ENCODE data around the gene NPEPL1.

The NPEPL1 gene

GRCh38 chr20:58668901-58669286 lies 23.7 kb upstream of the NPEPL1 start:
- no peaks in the 10 kb centered on the region for H3K27me3 Mint-ChIP-seq (ENCODE audit: low read depth)
- H3K4me3 Mint-ChIP-seq, result no peak overlapping the region
- H3K4me1 Mint-ChIP-seq, result peaks cover 31% of the 10 kb centered on the region
- no peak overlapping the region for H3K27ac Mint-ChIP-seq
- TF ChIP-seq CTCF (IDR thresholded peaks at IDR 0.05; ENCODE audit: unreplicated experiment in 3 of 3), result no peak
- H3K9me3 Mint-ChIP-seq, result no peaks in the 10 kb centered on the region
- H3K36me3 Mint-ChIP-seq (ENCODE audit: low read depth), result peaks cover 57% of the 10 kb centered on the region

GRCh38 chr20:58669287-58670006 lies 23.2 kb upstream of the NPEPL1 start:
- H3K36me3 Mint-ChIP-seq (ENCODE audit: low read depth), result peaks cover 59% of the 10 kb centered on the region
- H3K27ac Mint-ChIP-seq, result no peak overlapping the region
- H3K27me3 Mint-ChIP-seq (ENCODE audit: low read depth), result no peaks in the 10 kb centered on the region
- peaks cover 25% of the 10 kb centered on the region for H3K4me1 Mint-ChIP-seq
- no peaks in the 10 kb centered on the region for H3K9me3 Mint-ChIP-seq
- TF ChIP-seq CTCF (IDR thresholded peaks at IDR 0.05; ENCODE audit: unreplicated experiment in 3 of 3), result no peak
- H3K4me3 Mint-ChIP-seq, result no peak overlapping the region

DNA sequence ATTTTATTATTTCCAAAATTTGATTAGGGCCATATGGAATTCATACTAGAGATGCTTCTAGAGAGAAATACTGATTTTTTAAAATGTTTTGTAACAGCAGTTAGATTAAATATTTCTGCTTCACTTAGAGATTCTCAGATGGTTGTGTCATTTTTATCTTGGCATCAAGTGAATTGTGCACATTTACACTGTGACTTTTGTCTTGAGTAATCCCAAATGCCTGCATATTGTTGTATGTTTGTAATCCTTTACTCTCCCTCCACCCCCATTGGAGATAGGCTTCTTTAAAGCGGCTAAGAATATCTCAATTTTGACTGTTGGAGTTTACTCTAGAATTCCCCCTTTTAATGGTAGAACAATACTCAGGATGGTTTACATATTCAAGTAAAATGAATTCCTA lies 22.5 kb upstream of the NPEPL1 start:
- H3K27me3 Mint-ChIP-seq (ENCODE audit: low read depth), result no peaks in the 10 kb centered on the region
- H3K4me1 Mint-ChIP-seq, result peaks cover 18% of the 10 kb centered on the region
- no peak overlapping the region for H3K4me3 Mint-ChIP-seq
- no peak overlapping the region for H3K27ac Mint-ChIP-seq
- H3K36me3 Mint-ChIP-seq (ENCODE audit: low read depth), result peaks cover 65% of the 10 kb centered on the region
- H3K9me3 Mint-ChIP-seq, result no peaks in the 10 kb centered on the region
- TF ChIP-seq CTCF (IDR thresholded peaks at IDR 0.05; ENCODE audit: unreplicated experiment in 3 of 3), result no peak

GRCh38 chr20:58670659-58671058 lies 21.9 kb upstream of the NPEPL1 start:
- Mint-ChIP-seq H3K9me3 (no peaks in the 10 kb centered on the region), H3K27me3 (ENCODE audit: low read depth) (no peaks in the 10 kb centered on the region), H3K4me1 (peaks cover 15% of the 10 kb centered on the region), H3K4me3 (no peak overlapping the region), H3K36me3 (ENCODE audit: low read depth) (peaks cover 71% of the 10 kb centered on the region), H3K27ac (no peak overlapping the region)
- TF ChIP-seq CTCF (IDR thresholded peaks at IDR 0.05; ENCODE audit: unreplicated experiment in 3 of 3), result no peak

- no peak overlapping the region for H3K27ac Mint-ChIP-seq
- peaks cover 74% of the 10 kb centered on the region for H3K36me3 Mint-ChIP-seq (ENCODE audit: low read depth)
- no peaks in the 10 kb centered on the region for H3K27me3 Mint-ChIP-seq (ENCODE audit: low read depth)
- H3K9me3 Mint-ChIP-seq, result no peaks in the 10 kb centered on the region
- H3K4me1 Mint-ChIP-seq, result no peaks in the 10 kb centered on the region
- no peak overlapping the region for H3K4me3 Mint-ChIP-seq
- no peak for TF ChIP-seq CTCF (IDR thresholded peaks at IDR 0.05; ENCODE audit: unreplicated experiment in 3 of 3)
Observed at GRCh38 chr20:58673119-58673518, 19.5 kb upstream of the NPEPL1 start.

- no peak overlapping the region for H3K4me3 Mint-ChIP-seq
- H3K36me3 Mint-ChIP-seq (ENCODE audit: low read depth), result peaks cover 79% of the 10 kb centered on the region
- no peaks in the 10 kb centered on the region for H3K9me3 Mint-ChIP-seq
- no peak for TF ChIP-seq CTCF (IDR thresholded peaks at IDR 0.05; ENCODE audit: unreplicated experiment in 3 of 3)
- no peaks in the 10 kb centered on the region for H3K27me3 Mint-ChIP-seq (ENCODE audit: low read depth)
- H3K4me1 Mint-ChIP-seq, result no peaks in the 10 kb centered on the region
- H3K27ac Mint-ChIP-seq, result no peak overlapping the region
Observed at GRCh38 chr20:58675146-58675584, 17.4 kb upstream of the NPEPL1 start.
